ENCODE measurements around the gene ZNF148.

Gene ZNF148

DNA sequence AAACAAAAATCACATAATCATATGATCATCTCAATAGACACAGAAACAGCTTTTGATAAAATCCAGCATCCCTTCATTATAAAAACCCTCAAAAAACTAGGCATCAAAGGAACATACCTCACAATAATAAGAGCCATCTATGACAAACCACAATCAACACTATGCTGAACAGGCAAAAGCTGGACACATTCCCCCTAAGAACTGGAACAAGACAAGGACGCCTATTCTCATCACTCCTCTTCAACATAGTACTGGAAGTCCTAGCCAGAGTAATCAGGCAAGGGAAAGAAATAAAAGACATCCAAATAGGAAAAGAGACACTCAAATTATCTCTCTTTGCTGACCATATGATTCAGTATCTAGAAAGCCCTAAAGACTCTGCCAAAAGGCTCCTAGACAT lies 107.7 kb downstream of the ZNF148 start:
- no peak for DNase-seq

DNA sequence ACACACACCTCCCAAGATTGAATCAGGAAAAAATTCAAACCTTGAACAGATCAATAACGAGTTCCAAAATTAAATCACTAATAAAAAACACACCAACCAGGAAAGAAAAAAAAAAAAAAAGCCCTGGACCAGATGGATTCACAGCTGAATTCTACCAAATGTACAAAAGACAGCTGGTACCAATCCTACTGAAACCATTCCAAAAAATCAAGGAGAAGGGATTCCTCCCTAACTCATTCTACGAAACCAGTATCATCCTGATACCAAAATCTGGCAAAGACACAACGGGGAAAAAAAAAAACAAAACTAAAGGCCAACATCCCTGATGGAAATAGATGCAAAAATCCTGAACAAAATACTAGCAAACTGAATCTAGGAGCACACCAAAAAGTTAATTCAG lies 108.2 kb downstream of the ZNF148 start:
- DNase-seq, result no peak

GRCh38 chr3:125262161-125262560 lies 113.0 kb downstream of the ZNF148 start:
- DNase-seq, result no peak

GRCh38 chr3:125261031-125261430 lies 114.1 kb downstream of the ZNF148 start:
- DNase-seq, result no peak

GRCh38 chr3:125260158-125260557 lies 115.0 kb downstream of the ZNF148 start:
- DNase-seq, result no peak

GRCh38 chr3:125257536-125257935 lies 117.6 kb downstream of the ZNF148 start:
- DNase-seq, result no peak

GRCh38 chr3:125256675-125257074 lies 118.5 kb downstream of the ZNF148 start:
- DNase-seq, result no peak

DNA sequence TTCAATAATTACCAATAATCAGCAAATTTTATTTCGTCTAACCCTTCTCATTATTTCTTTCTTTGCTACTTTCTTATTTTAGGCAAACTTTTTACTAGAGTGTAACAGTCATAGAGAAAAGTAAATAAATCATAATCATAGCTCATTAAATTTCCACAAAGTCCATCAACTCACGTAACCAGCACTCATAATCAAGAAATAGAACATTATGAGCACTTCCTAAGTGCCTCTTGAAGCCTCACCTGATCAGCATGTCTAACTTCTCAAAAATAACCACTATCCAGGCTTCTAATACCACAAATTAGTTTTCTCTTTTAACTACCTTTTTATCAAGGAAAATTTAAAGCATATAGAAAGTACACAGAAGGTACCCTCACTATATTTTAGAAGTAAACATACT lies 124.2 kb downstream of the ZNF148 start:
- no peak for DNase-seq

GRCh38 chr3:125246237-125246636 lies 128.9 kb downstream of the ZNF148 start:
- no peak for DNase-seq

DNA sequence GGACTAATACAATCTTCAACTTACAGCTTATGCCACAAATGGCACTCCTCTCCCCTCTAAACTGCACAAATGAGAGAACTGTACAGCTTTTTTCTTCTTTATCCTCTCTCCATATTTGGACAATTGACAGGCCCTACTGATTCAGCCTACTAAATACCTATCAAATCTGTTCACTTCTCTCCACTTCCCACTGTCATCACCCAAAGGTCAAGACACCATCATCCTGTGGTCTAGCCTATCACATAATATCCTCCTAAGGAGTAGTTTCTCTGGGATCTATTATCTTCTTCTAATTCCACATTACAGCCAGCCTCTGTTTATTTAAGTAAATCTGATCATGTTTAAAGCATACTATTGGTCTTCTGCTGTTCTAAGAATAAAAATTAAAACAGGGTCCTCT lies 129.6 kb downstream of the ZNF148 start:
- DNase-seq, result no peak

GRCh38 chr3:125240496-125240895 lies 134.6 kb downstream of the ZNF148 start:
- no peak for DNase-seq

- DNase-seq, result no peak
Observed at GRCh38 chr3:125239266-125239665, 135.9 kb downstream of the ZNF148 start.

DNA sequence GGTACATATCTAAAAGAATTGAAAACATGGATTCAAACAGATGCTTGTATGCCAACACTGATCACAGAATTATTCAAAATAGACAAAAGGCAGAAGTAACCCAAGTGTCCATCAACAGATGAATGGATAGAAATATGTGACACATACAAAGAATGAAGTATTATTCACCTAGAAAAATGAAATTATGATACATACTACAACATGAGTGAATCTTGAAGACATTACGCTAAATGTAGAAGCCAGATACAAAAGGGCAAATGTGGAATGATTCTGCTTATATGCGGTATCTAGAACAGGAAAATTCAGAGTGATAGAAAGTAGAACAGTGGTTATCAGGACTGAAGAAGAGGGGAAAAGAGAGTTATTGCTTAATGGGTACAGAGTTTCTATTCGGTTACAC lies 136.4 kb downstream of the ZNF148 start:
- no peak for DNase-seq

DNA sequence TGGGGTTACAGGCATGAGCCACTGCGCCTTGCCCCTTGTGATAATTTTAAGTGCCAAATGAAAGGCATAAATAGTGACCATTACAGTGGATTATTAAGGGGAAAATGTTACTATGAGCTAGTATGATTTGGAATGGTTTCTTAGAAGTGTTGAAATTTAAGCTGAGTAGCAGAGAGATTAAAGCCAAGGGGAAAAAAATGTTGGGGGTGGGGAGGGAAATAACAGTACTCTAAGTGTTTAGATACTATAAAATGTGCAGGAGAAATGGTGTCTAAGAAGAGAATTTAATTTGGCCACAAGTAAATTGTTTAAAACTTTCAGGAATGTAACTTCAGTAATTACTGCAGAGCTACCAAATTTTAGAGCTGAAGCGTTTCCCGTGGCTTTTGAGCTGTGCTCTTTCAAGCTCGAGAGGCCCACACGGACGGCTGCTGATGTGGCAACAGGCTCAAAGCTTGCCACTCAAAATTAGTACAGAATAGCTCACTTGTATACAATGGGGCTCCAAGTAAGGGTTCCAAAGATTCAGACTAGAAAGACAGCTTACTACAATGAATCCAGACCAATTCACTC lies 138.7 kb downstream of the ZNF148 start:
- no peak for DNase-seq

DNA sequence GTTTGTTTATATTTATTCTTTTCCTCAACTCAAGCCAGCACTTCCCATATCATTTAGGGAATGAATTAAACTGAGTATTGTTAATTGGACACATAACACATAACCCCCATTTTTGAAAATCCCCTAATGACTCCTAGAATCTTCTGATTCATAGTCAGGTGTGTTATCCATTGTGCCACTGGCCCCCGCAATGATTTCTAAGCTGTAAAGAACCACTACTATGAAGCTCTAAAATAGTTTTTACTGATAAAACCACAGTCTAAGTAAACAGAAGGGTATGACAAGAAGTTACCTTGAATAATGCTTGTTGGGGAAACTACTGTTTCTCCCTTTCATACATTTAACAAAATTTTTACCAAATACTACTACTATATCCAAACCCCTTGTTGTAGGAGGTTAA lies 140.3 kb downstream of the ZNF148 start:
- DNase-seq, result no peak

DNA sequence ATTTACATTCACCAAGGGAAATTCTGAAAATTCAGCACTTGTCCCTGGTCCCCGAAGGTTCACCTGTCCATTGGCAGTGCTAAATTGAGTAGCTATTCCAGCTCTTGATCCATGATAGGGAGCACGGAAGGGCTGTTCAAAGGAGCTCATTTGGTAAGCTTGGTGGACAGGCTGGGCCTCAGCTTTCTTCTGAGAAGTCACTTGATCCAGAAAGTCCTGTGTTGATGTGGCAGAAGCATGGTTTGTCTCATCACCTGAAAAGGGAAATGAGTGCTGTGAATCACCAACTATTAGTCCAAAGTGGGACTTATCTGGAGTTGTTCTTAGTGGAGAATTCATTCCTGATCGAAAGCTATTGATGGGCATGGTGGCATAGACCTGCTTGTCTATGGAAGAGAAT lies 142.7 kb downstream of the ZNF148 start:
- DNase-seq, result no peak

GRCh38 chr3:125231895-125232294 lies 143.2 kb downstream of the ZNF148 start:
- no peak for DNase-seq

GRCh38 chr3:125229707-125230106 lies 145.4 kb downstream of the ZNF148 start:
- no peak for DNase-seq

- DNase-seq, result no peak
Observed at GRCh38 chr3:125229168-125229567, 146.0 kb downstream of the ZNF148 start.

- no peak for DNase-seq
Observed at GRCh38 chr3:125221831-125222230, 153.3 kb downstream of the ZNF148 start.

DNA sequence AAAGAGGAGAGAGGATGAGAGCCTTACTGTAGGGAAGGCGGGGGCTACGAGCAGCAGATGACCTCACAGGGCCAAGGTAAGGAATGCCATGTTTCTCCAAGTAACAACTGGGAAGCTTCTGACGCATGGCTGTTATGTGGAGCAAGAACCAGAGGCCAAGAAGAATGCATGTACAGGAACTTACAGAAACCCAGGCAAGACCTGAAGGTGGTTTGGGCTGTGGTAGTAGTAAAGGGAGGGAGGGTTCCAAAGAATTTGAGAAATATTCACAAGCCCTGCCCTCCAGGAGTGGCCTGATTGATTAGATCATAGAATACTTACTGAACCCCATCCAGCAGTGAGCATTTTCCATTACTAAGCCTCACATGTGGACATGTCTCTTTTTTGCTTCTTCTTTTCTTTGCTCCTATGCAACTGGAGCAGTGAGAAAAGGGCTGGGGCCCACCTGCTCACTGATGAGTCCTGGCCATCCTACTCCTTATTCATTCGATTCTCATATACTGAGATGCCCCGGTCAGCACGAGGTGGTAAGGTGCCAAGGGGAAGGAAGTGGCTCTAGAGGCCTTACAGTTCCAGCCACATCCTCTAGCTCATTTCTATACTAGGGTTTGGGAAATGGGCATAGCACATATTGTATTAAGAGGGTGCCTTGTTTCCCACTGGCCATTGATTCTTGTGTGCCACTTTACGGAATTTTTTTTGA lies 154.2 kb downstream of the ZNF148 start:
- no peak for DNase-seq

DNA sequence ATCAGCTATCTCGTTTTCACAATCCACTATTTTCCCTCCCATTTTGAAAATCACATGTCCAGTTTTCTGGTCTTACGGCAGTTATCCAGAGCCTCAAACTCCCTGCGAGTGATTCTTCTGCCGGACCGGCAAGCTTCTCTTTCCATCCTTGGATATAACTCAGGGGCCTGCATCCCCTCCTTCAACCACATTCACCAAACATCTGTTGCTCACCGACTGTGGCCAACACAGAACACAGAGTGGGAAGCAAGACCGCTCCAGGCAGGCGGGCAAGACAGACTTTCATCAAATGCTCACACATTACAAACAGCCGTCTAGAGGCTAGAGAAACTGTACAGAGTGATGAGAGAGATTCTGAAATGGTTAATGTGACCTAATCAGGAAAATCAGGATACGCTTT lies 154.9 kb downstream of the ZNF148 start:
- no peak for DNase-seq

DNA sequence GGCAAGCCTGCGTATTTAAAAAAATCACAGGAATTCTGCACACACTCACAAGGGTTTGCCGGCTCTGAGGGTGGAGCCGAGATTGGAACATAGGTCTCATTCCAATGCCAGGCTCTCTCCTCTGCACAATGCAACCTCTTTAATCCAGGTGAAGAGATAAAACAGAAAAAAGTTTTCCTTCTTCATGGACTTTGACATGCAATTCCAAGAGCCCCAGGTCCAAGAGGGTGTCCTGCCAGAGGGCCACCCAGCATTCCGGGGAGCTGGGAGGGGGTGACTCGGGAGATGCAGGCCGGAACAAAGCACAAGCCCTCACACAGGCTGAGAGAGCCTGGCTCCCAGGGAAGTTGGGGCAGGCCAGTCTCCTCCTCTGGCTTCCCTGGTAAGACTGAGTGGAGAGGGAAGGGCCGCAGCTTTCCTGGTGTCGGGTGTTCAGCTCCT lies 155.8 kb downstream of the ZNF148 start:
- no peak for DNase-seq

- no peak for DNase-seq
Observed at GRCh38 chr3:125214738-125215137, 160.4 kb downstream of the ZNF148 start.

GRCh38 chr3:125213946-125214542 lies 161.1 kb downstream of the ZNF148 start:
- DNase-seq, result no peak

Measured in CD4-positive, alpha-beta T cell treated with Interferon alpha-2 for 1 hour (primary cell).